Measurements from ENCODE around the gene ZFP1.

ZFP1 gene

DNA sequence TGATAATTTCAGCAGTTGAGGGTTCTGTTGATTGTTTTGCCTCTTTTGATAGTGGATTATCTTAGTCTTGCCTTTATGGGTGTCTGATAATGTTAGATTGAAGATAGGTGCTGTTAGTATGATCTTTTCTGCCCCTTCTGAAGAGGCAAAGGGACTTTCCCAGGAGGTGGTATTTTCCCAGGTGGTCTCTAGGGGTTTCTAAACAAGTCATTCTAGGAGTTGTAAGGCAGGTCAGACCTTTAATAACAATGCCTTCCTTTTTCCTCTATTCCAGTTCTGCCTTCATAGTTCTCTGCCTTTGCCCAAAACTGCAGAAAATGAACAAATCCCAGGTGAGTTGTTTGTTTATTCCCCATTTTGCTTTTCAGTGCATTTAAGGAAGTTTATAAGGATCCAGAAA is 4.3 kb downstream of the ZFP1 start:
- no peak for DNase-seq (ENCODE audit: low read depth in 2 of 2)

- DNase-seq (ENCODE audit: low read depth in 2 of 2), result no peak
Observed at GRCh38 chr16:75160386-75160785, 12.1 kb downstream of the ZFP1 start.

- DNase-seq (ENCODE audit: low read depth in 2 of 2), result no peak
Observed at GRCh38 chr16:75169899-75170405, 21.6 kb downstream of the ZFP1 start.

DNA sequence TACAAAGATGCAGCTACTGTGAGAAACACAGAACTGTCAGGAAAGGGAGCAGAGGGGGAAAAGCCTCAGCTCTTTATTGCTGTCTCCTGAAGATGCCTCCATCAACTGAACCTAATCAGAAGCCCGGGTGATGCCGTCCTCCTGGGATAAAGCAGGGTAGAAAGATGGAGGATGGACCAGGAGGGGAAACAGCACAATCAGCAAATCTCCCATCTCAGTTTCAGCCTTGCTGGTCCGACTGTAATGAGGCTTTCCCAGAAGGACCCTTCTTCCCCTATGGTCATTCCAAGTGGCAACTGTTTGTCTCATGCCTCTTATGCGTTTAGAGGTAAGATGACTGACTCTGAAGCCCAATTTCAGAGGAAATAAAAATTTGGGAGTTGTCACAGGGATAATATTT is 24.3 kb downstream of the ZFP1 start:
- no peak for DNase-seq (ENCODE audit: low read depth in 2 of 2)

- no peak for DNase-seq (ENCODE audit: low read depth in 2 of 2)
Observed at GRCh38 chr16:75175074-75175473, 26.8 kb downstream of the ZFP1 start.

GRCh38 chr16:75176926-75177325 is 28.6 kb downstream of the ZFP1 start:
- DNase-seq (ENCODE audit: low read depth in 2 of 2), result no peak

DNA sequence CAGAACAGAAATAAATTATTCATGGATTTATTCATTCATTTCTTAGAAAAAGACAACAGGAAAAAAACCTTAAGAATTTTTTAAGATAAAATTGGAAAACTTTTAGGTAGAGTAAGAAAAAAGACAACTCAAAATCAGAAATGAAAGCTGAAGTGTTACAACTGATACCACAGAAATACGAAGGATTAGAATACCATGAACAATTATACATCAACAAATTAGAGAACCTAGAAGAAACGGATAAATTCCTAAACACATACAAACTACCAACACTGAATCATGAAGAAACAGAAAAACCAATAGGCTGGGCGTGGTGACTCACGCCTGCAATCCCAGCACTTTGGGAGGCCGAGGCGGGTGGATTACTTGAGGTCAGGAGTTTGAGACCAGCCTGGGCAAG is 30.9 kb downstream of the ZFP1 start:
- no peak for DNase-seq (ENCODE audit: low read depth in 2 of 2)

DNA sequence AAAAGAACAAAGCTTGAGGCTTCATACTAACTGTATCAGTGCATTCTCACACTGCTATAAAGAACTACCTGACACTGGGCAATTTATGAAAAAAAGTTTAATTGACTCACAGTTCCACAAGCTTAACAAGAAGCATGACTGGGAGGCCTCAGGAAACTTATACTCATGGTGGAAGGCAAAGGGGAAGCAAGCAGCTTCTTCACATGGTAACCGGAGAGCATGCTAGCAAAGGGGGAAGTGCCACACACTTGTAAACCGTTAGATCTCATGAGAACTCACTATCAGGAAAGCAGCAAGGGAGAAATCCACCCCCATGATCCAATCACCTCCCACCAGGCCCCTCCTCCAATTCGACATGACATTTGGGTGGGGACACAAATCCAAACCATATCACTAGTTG is 33.3 kb downstream of the ZFP1 start:
- no peak for DNase-seq (ENCODE audit: low read depth in 2 of 2)

DNA sequence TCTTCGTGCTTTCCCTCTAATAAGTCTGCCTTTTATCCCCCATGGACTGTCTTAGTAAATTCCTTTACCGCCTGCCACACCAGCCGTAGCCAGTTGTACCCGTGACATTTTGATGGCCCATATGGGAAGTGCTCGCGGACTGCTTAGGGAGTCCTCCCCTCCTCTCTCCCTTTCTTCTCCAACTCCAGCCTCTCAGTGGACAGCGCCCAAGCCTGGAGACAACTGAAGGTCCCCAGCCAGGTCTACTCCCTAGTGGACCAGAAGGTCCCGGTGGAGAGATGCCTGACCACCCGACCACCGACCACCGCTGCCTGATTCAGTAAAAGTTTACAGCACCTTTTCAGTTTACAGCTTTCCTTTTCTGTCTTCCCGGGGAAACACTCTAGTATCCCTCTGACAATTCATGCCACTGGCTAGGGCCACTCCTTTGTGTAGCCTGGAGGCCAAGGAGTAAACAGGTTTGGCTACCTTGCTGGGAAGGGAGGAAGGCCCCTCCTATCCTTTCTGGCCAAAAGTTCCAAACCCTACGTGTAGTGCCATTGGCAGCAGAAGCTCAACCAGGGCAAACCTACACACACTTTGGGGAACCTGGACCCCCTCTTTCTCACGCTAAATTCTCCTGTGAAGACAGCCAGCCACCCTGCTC is 40.6 kb downstream of the ZFP1 start:
- no peak for DNase-seq (ENCODE audit: low read depth in 2 of 2)

DNA sequence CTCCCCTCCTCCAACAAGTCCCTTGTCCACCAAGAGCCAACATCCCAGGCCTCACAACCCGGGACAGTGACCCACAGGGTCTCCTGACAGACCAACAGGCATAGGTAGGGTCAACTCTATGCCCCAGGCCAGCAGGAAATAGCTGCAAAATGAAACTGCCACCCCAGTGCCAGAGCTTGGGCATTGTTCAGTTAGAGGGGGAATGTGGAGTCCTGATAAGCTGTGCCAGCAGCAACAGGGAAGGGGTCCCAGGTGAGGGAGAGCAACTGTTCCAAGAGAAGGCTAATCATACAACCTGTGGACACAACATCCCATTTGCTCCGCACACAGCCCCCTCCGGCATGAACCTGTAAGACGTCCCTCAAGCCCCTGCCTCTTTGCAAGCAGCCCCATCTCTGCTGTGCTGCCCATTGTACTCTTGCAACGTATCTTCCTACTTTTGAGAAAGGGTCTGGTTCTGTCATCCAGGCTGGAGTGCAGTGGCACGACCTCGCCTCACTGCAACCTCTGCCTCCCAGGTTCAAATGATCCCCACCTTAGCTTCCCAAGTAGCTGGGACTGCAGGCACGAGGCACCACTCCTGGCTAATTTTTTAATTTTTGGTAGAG is 41.4 kb downstream of the ZFP1 start:
- DNase-seq (ENCODE audit: low read depth in 2 of 2), result no peak

DNA sequence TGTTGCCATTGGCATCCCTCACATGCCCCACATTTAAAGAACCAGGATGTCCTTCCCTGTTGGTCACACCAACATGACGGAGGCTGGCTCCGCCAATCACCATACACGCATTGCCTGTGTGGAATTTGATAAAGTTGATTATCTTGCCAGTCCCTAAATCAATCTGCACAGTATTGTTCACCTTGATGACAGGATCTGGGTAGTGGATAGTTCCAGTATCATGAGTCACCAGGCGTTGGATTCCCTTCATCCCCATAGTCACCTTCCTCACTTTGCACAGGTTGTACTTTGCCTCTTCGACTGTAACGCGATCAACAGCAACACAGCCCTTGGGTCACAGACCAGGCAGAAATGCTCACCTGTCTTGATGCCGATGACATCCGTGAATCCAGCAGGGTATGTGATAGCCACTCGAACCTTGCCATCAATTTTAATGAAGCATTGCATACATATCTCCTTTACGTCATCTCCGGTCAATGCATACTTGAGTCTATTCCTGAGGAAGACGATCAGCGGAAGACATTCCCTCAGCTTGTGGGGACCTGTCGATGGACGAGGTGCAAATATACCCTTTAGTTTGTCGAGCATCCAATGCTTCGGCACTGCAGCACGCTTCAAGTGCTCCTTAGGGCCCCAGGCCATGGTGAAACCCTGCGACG is 44.4 kb downstream of the ZFP1 start:
- DNase-seq (ENCODE audit: low read depth in 2 of 2), result no peak

- DNase-seq (ENCODE audit: low read depth in 2 of 2), result no peak
Observed at GRCh38 chr16:75193265-75193650, 44.9 kb downstream of the ZFP1 start.

- DNase-seq (ENCODE audit: low read depth in 2 of 2), result no peak
Observed at GRCh38 chr16:75193730-75194444, 45.6 kb downstream of the ZFP1 start.

DNA sequence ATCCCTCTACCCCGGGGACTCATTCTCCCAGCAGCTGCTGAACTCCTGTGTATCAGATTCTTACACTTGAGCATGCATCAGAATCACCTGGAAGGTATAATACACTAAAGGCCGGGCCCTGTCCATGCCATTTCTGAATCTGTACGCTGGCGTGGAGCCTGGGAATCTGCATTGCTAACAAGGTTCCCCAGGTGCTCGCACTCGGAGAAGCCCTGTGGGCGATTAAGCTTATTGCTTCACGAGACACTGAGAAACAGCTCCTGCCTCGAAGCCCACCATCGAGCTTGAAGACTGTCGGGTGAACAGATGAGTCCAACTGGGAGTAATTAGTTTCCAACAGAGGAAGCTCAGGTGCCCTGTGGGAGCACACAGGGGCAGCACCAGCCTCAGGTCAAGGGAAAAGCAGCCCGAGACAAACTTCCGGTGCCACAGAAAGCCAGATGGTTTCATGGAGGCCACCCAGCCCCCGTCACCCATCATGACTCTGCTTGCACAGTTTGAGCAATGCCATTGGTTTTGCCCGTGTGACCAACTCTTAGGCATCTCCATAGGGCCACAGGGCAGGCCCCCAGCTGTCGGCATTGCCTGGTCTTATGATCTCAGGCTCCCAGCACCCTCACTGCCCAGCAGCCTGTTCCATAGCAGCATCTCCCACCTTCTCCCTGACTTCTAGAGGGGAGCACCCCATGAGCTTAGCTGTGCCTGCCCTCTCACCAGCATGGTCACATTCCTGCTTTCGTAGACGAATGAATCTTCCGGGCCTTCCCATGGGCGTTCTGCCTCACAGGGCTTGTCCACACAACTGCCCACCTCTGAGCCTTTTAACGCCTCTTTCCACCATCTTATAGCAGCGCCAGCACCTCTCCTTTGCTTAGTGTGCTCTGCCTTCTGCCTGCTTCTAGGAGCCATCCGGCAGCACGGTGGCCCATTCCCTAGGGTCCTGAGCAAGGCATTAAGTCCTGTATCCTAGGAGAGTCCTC is 47.8 kb downstream of the ZFP1 start:
- no peak for DNase-seq (ENCODE audit: low read depth in 2 of 2)

GRCh38 chr16:75196836-75197235 is 48.5 kb downstream of the ZFP1 start:
- DNase-seq (ENCODE audit: low read depth in 2 of 2), result no peak

DNA sequence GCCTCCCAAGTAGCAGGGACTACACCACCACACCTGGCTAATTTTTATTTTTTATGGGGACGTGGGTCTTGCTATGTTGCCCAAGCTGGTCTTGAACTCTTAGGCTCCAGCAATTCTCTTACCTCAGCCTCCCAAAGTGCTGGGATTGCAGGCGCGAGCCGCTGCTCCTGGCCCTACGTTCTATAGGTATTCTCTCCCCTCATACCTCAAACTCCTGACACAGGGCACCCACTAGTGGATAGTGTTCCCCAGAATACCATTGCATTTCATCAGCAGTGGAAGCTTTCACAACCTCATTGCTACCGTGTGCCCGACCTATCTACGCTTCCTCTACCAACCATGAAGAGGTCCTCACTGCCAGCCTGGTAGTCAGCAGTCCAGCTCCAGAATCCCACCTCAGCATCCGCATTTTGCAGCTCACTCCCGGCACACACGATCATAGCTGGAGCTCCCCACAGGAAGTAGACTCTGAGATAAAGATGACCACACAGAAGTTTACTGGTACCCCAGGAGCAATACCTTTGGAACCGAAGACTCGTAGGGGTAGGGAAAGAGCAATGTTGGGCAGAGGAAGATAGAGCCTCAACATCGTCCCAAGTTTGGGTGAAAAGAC is 49.3 kb downstream of the ZFP1 start:
- no peak for DNase-seq (ENCODE audit: low read depth in 2 of 2)

DNA sequence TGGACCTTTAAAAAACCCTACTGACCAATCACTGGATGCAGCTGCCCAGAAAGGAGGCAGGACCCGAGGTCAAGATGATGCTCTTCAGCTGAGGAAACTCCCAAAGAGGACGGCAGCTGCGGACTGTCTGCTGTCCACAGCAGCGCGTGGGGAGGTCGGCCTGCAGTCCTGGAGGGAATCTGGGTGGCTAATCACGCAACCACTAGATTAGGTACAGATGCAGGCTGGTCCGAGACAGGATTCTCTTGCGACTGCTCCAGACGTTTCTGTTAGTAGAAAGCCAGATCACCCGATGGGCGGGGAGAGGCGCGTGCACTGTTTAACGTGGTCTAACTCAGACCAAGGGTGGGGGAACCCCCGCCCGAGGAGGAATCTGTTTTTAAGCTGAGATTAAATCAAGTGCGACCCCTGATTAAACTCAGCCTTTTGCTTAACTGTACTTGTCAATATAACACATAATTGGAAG is 49.8 kb downstream of the ZFP1 start:
- DNase-seq (ENCODE audit: low read depth in 2 of 2), result no peak

- no peak for DNase-seq (ENCODE audit: low read depth in 2 of 2)
Observed at GRCh38 chr16:75202069-75202590, 53.8 kb downstream of the ZFP1 start.

GRCh38 chr16:75203096-75203495 is 54.8 kb downstream of the ZFP1 start:
- no peak for DNase-seq (ENCODE audit: low read depth in 2 of 2)

GRCh38 chr16:75203667-75204409 is 55.5 kb downstream of the ZFP1 start:
- no peak for DNase-seq (ENCODE audit: low read depth in 2 of 2)

All from stimulated activated CD4-positive, alpha-beta T cell treated with anti-CD3 and anti-CD28 coated beads, Interleukin-1b, Interleukin-23, amount 100 ng/mL, for 1 hour (primary cell).